Measurements from ENCODE around the gene PXN.
A peak's percentile ranks its signal among the peaks of the same experiment; 100 is the strongest.

PXN gene

GRCh38 chr12:120265473-120266179, at the start of gene PXN:
PXN (minus strand) TSS chr12:120265730; CDS start chr12:120265629, 101 bp downstream.
- peak; percentile 90 to 92 for DNase-seq

- DNase-seq = no peak
These were observed 48.7 kb upstream of the PXN start for GRCh38 chr12:120314220-120314619.

DNA sequence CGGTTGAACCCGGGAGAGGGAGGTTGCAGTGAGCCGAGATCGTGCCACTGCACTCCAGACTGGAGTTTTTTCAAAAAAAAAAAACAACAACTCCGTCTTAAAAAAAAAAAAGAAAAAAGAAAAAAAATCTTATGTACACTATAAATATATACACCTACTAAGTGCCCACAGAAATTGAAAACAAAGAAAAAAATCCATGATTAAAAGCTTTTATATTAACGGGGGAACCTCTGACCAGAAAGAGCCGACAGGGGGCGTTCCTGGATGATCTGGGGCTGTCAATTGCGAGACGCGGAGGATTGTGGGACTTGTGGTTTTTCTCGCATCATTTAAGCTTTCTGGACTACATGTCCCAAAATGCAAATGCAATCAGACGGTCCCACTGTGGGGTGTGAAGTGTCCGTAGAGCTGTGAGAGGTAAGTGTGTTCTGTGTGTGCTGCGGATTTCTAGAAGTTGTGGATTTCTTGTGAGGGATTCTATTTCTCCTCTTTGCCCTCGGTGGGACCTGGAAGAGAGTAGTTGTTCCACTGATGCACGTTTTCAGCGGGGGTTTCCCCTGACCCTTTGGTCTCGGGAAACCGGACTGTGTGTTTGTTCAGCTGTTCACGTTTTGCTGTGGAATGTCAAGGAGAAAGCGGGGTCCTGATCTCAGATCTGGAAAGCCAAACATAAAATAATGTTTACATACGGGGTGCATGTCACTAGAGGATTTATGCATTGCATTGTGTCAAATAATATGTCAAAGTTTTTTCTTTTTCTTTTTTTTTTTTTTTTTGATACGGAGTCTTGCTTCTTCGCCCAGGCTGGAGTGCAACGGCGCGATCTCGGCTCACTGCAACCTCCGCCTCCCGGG, 36.7 kb upstream of the PXN start, which contains the start of gene SIRT4:
Gene SIRT4 (plus strand): TSS at position 360 of the 854 bp plus-strand sequence. CDS start 1,241 bp downstream, outside the sequence.
- DNase-seq = peak; percentile 88 to 91

DNA sequence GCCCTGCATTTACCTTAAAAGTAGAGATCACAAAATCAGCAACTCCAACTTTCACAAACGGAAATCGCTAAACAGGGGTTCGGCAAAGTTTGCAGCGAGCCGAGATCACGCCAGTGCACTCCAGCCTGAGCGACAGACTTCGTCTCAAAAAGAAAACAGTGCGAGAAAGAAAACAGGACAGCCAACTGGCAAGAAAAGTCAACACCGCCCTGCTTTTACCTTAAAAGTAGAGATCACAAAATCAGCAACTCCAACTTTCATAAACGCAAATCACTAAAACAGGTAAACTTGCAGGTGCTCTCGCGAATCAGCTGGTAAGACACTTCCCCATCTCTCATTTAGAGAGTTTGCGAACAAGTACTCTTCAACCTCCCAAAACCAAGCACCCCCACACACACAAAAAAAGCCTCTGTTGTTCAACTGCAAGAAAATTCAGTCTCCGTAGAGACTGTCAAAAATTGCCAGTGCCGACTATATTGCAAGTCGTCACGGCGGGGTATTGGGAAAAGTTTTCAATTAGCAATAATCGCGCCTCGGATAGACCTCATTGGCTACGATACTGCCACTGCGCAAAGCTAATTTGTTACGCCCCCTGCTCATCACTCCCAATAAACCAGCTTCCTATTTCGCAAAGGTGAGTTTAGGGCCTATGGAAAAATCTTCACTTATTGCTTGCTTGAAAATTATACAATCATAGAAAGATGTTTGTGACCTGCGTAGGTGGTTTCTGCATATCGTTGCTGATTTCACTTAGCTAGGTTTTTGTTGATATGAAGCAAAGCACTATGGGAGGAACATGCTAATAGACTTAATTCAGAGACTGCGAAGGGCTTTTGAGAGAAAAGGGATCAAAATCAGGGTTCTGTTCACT, 27.4 kb upstream of the PXN start, which contains the start of gene RNU4-1:
Gene RNU4-1 (minus strand): TSS at position 577 of the 871 bp plus-strand sequence.
- DNase-seq = peak; percentile 74 to 79

DNA sequence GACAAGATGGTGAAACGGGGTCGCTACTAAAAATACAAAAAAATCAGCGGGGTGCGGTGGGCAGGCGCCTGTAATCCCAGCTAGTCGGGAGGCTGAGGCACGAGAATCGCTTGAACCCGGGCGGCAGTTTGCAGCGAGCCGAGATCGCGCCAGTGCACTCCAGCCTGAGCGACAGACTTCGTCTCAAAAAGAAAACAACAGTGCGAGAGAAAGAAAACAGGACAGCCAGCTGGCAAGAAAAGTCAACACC, 26.8 kb upstream of the PXN start:
- DNase-seq = no peak

DNA sequence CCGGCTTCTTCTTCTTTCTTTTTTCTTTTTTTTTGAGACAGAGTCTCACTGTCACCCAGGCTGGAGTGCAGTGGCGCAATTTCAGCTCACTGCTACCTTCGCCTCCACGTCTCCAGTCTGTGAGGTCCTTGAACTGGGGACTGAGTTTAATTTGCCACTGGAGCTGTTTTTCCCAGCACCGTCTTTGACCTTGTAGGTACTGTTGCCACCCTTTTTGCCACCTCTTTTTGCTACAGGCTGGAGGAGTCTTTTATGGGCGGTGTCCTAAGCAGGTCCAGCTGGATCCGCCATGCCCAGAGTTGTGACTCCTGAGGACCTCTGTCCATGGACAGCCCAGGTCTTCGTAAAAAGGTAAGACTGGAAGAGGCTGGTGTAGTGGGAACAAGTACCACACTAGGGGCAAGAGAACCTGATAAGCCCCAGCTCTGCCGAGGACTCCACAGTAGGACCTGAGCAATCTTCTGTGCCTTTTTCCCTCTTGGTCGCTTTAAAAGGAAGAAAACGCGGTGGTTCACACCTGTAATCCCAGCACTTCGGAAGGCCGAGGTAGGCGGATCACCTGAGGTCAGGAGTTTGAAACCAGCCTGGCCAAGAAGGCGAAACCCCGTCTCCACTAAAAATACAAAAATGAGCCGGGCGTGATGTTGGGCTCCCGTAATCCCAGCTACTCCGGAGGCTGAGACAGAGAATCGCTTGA, 25.2 kb upstream of the PXN start:
- peak in 1 of 2 donors; percentile 10 for DNase-seq

DNA sequence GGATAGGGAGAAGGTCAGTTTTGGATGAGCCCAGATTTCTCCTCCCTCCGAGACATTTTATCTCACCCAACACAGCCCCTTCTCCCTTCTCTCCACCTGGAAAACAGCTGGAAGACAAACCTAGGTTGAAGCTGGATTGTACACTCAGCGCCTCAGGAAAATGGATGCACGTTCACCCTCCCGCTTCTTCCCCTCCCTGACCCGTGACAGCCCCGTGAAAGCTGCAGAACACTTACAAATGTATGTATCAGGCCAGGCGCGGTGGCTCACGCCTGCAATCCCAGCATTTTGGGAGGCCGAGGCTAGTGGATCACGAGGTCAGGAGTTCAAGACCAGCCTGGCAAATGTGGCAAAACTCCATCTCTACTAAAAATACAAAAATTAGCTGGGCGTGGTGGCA, 22.0 kb upstream of the PXN start:
- no peak for DNase-seq

GRCh38 chr12:120286768-120287490, 21.4 kb upstream of the PXN start:
- DNase-seq = no peak

DNA sequence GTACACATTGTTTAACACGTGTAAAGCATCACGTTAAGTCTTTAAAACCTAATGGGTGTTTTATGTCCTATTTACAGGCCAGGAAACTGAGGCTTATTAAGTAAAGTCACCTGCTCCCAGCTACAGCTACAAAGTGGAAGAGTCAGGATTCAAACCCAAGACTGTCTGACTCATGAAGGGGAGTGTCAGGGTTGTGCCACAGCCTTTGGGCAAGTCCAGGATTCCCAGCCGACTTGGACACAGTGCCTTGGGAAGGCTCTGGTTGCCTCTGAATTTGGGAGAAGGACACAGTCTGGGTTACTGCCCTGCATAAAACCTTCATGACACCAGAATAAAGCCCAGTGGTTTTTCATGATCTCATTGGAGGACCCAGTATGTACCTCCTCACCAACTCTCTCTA, 18.9 kb upstream of the PXN start:
- no peak for DNase-seq

GRCh38 chr12:120283318-120283717, 17.8 kb upstream of the PXN start:
- no peak for DNase-seq

GRCh38 chr12:120278137-120279069, 12.9 kb upstream of the PXN start:
- DNase-seq = no peak

DNA sequence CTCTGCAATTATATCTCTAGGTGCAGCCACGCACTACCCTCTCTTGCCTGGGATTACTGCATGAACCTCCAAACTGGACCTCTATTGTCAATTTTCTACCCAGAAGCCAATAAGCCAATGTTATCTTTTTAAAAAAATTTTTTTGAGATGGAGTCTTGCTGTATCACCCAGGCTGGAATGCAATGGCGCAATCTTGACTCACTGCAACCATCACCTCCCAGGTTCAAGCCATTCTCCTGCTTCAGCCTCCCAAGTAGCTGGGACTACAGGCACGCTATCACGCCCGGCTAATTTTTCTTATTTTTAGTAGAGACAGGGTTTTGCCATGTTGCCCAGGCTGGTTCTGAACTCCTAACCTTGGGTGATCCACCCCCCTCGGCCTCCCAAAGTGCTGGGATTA, 11.2 kb upstream of the PXN start:
- DNase-seq = no peak

DNA sequence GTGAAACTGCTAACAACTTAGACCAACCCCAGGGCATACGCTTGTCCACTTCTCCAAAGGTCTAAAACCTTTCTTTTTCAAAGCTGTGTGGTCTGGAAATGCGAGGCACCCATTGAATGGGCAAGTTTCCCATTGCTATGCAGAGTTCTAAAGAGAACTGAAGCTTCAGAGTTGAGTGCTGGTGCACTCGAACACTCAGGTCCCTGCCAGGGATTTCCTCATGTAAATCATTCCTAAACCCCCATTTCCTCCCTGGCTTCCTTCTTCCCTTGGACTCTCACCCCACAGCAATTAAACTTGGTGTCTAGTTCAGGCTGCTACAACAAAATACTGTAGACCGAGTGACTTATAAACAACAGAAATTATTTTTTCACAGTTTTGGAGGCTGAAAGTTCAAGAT, 2.2 kb upstream of the PXN start:
- no peak for DNase-seq

- no peak for DNase-seq
These were observed 795 bp upstream of the PXN start for GRCh38 chr12:120266180-120266870.

DNA sequence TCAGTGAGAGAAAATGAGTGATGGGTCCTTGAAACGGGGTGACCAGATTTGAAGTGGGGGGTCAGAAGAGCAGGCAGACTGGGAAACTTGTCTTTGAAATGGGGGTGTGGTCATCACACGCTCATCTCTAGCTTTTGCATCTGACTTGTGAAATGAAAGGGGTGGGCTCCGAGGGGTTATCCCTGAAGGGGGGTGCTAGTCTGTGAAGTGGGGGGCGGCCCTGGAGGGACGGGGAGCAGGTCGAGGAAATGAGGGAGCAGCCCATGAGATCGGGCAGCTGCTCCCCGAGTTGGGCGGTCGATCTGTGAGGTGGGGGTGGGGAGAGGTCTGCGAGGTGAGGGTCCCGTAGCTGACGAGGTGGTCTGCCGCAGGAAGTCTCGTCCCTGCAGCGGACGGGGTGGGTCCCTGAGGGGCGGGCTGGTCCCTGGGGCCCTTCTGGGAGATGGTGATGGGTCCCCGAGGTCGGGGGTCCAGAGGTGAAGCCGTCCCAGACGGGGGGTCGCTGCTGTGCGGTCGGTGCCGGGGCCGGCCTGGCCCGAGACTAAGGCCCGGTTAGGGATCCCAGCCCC, 542 bp downstream of the PXN start:
- DNase-seq = no peak

DNA sequence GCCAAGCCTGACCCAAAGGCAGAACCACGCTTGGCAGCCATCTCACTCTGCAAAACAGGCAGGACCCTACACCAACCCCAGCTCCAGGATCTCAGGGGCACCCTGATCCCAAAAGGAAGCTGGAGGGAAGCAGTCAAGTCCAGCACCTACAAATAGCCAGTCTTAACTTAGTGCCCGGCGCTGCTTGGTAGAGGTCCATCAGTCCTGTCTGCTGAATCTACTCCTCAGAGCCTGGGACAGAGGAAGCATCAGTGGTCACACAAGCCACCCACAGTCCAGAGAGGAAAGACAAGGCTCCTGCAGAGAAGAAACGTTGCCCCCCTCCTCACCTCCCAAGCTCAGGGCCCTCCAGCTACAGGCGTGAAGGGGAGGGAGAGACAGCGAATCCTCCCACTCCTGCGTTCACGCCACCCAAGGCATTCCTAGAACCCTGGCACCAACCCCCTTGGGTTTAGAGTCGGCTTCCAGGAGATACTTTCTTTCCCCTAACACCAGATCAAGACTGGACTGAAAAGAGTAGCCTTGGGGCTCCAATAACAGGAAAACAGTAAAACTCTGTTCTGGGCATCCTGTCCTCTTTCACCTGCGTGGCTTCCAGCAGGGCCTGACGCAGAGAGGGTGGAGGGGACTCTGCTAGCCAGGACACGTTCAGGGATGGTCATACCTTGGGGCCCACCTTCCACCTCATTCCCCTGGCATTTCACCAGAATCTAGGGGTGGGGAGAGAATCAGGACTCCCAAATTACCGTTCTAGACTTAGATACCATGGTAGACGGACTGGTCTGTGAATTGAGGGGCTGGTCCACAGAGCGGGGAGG, 1.2 kb downstream of the PXN start:
- DNase-seq = no peak

- DNase-seq = no peak
These were observed 1.8 kb downstream of the PXN start for GRCh38 chr12:120263748-120264085.

DNA sequence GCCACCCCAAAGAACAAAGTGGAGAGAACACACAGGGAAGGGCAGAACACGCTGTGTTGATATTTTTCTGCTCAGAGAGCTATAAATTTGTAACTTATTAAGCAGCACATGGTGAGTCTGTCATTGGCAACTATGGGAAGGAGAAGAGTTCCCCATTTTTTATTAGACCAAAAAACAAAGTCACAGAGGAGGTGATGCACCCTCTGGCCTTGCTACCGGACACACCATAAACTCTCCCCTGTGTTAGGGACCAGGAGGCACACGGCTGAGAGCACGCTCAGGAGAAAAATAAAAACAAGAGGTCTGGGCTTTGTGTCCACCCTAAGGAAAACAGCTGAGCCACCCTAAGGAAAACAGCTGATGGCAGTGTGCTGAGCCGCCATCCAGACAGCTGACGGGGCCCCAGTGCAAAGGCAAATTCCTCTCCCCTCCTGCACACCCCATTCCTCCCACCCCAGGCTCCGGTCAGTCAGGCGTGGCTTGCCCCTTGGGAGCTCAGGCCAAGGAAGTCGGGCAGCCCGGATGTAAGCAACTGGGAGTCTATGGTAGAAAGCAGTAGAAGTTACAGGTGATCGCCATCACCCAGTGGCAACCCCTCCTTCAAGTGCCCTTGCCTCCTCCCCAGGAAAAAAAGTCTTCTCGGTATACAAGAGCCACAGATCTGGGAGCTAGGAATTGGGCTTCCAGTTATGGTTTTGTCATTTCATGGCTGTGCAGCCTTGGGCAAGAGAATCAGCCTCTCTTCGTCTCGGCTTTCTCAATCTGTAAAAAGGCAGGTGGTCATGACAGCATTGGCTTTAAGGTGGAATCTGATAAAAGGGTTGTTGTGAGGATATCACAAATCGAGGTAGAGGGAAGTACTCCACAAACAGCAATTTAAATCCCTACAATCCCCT, 2.4 kb downstream of the PXN start:
- DNase-seq = no peak

All from activated CD4-positive, alpha-beta T cell treated with anti-CD3 and anti-CD28 coated beads for 4 hours (primary cell).